ENCODE data around the gene SAMD4B. TPM values are rescaled to one million over a fixed set of nuclear protein-coding genes. Genes with fewer than 3 reads are reported as not detected.

Gene SAMD4B
- total RNA-seq, 1 donor from 2014 or later, result 100 TPM

DNA sequence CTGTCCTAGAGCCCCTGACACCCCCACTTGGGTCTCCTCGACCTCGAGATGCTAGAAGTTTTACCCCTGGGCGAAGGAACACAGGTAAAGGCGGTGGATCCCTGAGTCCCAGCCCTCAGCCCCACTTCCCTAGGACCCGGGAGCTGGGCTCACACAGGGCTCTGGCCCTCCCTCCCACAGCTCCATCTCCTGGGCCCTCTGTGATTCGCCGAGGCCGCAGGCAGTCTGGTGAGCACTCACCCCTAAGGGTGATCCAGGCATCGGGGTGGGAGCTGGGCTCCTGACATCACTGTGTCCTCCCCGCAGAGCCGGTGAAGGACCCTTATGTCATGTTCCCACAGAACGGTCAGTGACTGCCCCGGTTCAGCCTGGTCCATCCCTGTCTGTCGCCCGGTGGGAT, 78.5 kb downstream of the SAMD4B start:
- peaks cover 32% of the 10 kb centered on the region for H3K36me3 Mint-ChIP-seq (ENCODE audit: unreplicated experiment)
- TF ChIP-seq, protein P1, sequence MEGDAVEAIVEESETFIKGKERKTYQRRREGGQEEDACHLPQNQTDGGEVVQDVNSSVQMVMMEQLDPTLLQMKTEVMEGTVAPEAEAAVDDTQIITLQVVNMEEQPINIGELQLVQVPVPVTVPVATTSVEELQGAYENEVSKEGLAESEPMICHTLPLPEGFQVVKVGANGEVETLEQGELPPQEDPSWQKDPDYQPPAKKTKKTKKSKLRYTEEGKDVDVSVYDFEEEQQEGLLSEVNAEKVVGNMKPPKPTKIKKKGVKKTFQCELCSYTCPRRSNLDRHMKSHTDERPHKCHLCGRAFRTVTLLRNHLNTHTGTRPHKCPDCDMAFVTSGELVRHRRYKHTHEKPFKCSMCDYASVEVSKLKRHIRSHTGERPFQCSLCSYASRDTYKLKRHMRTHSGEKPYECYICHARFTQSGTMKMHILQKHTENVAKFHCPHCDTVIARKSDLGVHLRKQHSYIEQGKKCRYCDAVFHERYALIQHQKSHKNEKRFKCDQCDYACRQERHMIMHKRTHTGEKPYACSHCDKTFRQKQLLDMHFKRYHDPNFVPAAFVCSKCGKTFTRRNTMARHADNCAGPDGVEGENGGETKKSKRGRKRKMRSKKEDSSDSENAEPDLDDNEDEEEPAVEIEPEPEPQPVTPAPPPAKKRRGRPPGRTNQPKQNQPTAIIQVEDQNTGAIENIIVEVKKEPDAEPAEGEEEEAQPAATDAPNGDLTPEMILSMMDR (IDR thresholded peaks at IDR 0.05), result no peak
- no peak overlapping the region for H3K27ac Mint-ChIP-seq (ENCODE audit: unreplicated experiment)
- no peak overlapping the region for H3K4me3 Mint-ChIP-seq (ENCODE audit: unreplicated experiment)
- H3K4me1 Mint-ChIP-seq (ENCODE audit: unreplicated experiment), result peaks cover 14% of the 10 kb centered on the region
- H3K9me3 Mint-ChIP-seq (ENCODE audit: unreplicated experiment), result no peaks in the 10 kb centered on the region
- no peaks in the 10 kb centered on the region for H3K27me3 Mint-ChIP-seq (ENCODE audit: unreplicated experiment)
- DNase-seq (ENCODE audit: extremely low spot score, unreplicated experiment), result no peak

DNA sequence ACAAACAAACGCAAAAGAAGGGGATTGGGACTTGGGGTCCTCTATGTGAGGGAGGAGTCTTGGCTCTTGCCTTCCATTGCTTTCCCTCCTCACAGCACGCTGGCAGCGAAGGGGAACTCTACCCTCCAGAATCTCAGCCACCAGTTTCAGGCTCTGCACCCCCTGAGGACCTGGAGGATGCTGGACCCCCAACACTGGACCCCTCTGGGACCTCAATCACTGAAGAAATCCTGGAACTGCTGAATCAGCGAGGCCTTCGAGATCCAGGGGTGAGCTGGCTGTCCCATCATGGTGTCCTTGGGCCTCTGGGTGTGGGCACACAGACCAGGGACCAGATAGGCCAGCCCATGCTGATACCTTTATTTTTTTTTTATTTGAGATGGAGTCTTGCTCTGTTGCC, 79.8 kb downstream of the SAMD4B start:
- Mint-ChIP-seq H3K9me3 (ENCODE audit: unreplicated experiment) (no peaks in the 10 kb centered on the region), H3K27ac (ENCODE audit: unreplicated experiment) (no peak overlapping the region), H3K36me3 (ENCODE audit: unreplicated experiment) (peaks cover 39% of the 10 kb centered on the region), H3K4me3 (ENCODE audit: unreplicated experiment) (no peak overlapping the region), H3K4me1 (ENCODE audit: unreplicated experiment) (peaks cover 16% of the 10 kb centered on the region), H3K27me3 (ENCODE audit: unreplicated experiment) (no peaks in the 10 kb centered on the region)
- DNase-seq (ENCODE audit: extremely low spot score, unreplicated experiment), result no peak
- TF ChIP-seq, protein P1 (IDR thresholded peaks at IDR 0.05), result no peak

DNA sequence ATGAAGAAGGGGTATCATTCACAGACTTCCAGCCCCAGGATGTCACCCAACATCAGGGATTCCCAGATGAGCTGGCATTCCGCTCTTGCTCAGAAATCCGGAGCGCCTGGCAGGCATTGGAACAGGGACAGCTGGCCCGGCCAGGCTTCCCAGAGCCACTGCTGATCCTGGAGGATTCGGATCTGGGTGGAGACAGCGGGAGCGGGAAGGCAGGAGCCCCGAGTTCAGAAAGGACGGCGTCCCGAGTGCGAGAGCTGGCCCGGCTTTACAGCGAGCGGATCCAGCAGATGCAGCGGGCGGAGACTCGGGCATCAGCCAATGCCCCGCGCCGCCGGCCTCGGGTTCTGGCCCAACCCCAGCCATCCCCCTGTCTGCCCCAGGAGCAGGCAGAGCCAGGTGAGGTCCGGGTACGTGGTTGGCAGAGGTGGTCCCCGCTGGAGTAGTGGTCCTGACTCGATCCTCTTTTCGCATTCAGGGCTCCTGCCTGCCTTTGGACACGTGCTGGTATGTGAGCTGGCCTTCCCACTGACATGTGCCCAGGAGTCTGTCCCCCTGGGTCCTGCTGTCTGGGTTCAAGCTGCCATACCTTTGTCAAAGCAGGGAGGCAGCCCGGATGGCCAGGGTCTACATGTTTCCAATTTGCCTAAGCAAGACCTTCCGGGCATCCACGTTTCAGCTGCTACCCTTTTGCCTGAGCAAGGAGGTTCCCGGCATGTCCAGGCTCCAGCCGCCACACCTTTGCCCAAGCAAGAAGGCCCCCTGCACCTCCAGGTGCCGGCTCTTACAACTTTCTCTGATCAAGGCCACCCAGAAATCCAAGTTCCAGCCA, 81.3 kb downstream of the SAMD4B start:
- H3K36me3 Mint-ChIP-seq (ENCODE audit: unreplicated experiment), result peaks cover 35% of the 10 kb centered on the region
- no peak overlapping the region for H3K27ac Mint-ChIP-seq (ENCODE audit: unreplicated experiment)
- H3K4me3 Mint-ChIP-seq (ENCODE audit: unreplicated experiment), result no peak overlapping the region
- TF ChIP-seq, protein P1 (IDR thresholded peaks at IDR 0.05), result no peak
- H3K27me3 Mint-ChIP-seq (ENCODE audit: unreplicated experiment), result no peaks in the 10 kb centered on the region
- no peak for DNase-seq (ENCODE audit: extremely low spot score, unreplicated experiment)
- H3K4me1 Mint-ChIP-seq (ENCODE audit: unreplicated experiment), result peaks cover 21% of the 10 kb centered on the region
- H3K9me3 Mint-ChIP-seq (ENCODE audit: unreplicated experiment), result no peaks in the 10 kb centered on the region

DNA sequence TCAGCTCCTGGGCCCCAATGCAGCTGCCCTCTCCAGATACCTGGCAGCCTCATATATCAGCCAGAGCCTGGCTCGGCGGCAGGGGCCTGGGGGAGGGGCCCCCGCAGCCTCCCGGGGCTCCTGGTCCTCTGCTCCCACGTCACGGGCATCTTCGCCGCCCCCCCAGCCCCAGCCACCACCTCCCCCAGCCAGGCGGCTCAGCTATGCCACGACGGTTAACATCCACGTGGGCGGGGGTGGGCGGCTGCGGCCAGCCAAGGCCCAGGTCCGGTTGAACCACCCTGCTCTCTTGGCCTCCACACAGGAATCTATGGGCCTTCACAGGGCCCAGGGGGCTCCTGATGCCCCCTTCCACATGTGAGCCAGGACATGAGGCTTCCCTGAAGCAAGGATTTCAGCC, 82.7 kb downstream of the SAMD4B start:
- Mint-ChIP-seq H3K4me1 (ENCODE audit: unreplicated experiment) (peaks cover 34% of the 10 kb centered on the region), H3K36me3 (ENCODE audit: unreplicated experiment) (peaks cover 28% of the 10 kb centered on the region), H3K27me3 (ENCODE audit: unreplicated experiment) (no peaks in the 10 kb centered on the region), H3K9me3 (ENCODE audit: unreplicated experiment) (no peaks in the 10 kb centered on the region), H3K27ac (ENCODE audit: unreplicated experiment) (no peak overlapping the region), H3K4me3 (ENCODE audit: unreplicated experiment) (no peak overlapping the region)
- TF ChIP-seq, protein P1 (IDR thresholded peaks at IDR 0.05), result no peak
- no peak for DNase-seq (ENCODE audit: extremely low spot score, unreplicated experiment)

DNA sequence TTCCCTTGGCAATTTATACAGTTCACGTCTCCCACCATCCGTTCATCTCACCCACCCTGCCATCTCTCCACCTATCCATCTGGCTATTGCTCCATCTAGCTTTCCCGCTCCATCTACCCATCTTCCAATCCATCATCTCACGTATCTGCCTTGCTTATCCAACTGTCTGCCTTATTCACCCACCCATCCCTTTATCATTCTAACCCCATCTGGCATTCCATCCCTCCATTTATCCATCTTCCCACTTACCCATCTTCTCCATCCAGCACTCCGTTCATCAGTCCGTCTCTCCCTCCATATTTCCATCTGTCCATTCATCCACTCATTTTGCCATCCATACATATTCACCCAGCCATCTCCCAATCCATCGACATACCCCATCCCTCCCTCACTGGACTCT, 83.5 kb downstream of the SAMD4B start:
- Mint-ChIP-seq H3K27me3 (ENCODE audit: unreplicated experiment) (no peaks in the 10 kb centered on the region), H3K27ac (ENCODE audit: unreplicated experiment) (peak overlapping the region; percentile 59), H3K4me3 (ENCODE audit: unreplicated experiment) (no peak overlapping the region), H3K9me3 (ENCODE audit: unreplicated experiment) (no peaks in the 10 kb centered on the region), H3K36me3 (ENCODE audit: unreplicated experiment) (peaks cover 26% of the 10 kb centered on the region), H3K4me1 (ENCODE audit: unreplicated experiment) (peaks cover 39% of the 10 kb centered on the region)
- DNase-seq (ENCODE audit: extremely low spot score, unreplicated experiment), result no peak
- TF ChIP-seq, protein P1 (IDR thresholded peaks at IDR 0.05), result no peak

Measured in osteocyte (in vitro differentiated cells).